HL-60/S4 treated with phorbol 12-myristate 13-acetate at 8.2 ng/mL for 4 days and 3 days (cell line): ENCODE results near the gene ZNHIT3.

ENCODE experiments used
- in situ Hi-C: fragments of 300-500 bp; cut with MboI; formaldehyde crosslinking; loops from 2 replicates; pipeline ENCODE4 v1.15.0; 2022; ENCODE audit warnings: low sequenced_read_pairs

Gene ZNHIT3

DNA sequence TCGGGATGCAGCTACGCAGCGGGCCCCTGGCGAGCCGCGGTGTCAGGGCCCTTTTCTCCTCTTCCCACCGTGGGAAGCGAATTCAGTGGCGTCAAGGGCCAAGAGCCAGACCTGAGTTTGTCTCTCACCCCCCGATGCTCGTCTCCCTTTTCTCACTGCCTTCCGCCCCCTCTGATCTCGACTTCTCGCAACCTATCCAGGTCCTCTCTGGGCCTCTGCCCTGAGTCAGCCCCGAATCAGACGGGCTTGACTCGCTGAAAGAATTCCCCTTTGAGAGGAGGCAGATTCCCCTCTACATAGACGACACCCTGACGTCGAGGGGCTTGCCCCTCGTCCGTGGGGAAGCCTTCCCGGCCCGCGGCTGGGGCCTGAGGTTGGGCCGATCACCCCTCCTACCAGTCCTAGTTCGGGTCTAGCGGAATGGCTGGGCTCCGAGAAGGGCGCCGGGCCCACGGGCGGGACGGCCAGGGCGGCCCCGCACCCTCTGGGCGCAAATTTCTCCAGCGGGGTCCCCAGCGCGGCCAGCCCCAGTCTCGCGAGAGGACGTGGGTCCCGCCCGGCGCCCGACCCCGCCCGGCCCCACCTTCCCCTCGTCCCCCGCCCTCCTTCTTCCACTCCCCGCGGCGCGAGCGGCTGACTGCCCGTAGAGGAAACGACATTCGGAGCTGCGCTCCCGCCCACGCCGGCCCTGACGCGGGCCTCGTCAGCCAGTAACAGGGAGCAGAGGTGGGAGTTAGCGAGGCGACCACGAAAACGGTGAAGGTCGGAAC lies 58.0 kb downstream of the ZNHIT3 start, which contains the start of gene GGNBP2:
Gene GGNBP2, plus strand, starts transcription at position 613 of the 770 bp plus-strand sequence. CDS start 806 bp downstream, outside the sequence.
- in situ Hi-C loops: no loop called here

DNA sequence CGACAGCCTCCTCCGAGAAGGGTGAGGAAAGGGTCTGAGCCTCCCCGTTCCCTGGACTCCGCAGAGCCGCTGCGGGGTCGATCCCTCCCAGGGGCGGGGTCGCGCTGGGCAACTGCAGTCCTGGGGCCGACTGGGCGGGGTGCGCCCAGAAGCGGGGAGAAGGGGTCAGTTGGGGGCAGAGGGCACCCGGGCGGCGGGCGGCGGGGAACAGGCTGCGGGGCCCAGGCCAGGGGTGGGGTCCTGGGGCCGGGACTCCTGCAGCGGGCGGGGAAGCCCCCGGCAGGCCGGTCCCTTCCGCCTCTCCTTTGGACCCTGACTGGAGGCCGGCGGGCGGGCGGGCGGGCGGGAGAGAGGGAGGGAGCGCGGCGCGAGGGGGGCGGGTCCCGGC lies 58.6 kb downstream of the ZNHIT3 start:
- in situ Hi-C loops: no loop called here
